Spinal cord (tissue), 10 donors: ENCODE results near the gene SMAD6. TPM values are rescaled to one million over a fixed set of nuclear protein-coding genes. Genes with fewer than 3 reads are reported as not detected.

Experiments used
- DNase-seq, 6 donors: peaks; one replicate each; pipeline versions ENCODE4 v3.0.0 to v3.0.0-alpha.2; 2013 to 2015; ENCODE audit warnings: low spot score in 6 of 6, low read depth in 4 of 6
- H3K27ac ChIP-seq: one replicate; pipeline ENCODE4 v1.5.1; 2013; ENCODE audit warnings: low read depth, low read length, control low read depth
- H3K27me3 ChIP-seq: one replicate; pipeline ENCODE4 v1.6.1; 2013; ENCODE audit warnings: low read length; ENCODE audit not compliant: control insufficient read depth, insufficient read depth
- H3K36me3 ChIP-seq: one replicate; pipeline ENCODE4 v1.6.1; 2013; ENCODE audit warnings: low read length; ENCODE audit not compliant: control insufficient read depth, insufficient read depth
- H3K4me1 ChIP-seq: one replicate; pipeline ENCODE4 v1.6.1; 2013; ENCODE audit warnings: low read length; ENCODE audit not compliant: control insufficient read depth, insufficient read depth
- H3K4me3 ChIP-seq: one replicate; pipeline ENCODE4 v1.5.1; 2013; ENCODE audit warnings: low read depth, low read length, control low read depth
- H3K9me3 ChIP-seq: one replicate; pipeline ENCODE4 v1.6.1; 2013; ENCODE audit warnings: low read length; ENCODE audit not compliant: control insufficient read depth, insufficient read depth
- WGBS: methylation state at CpG from one replicate; pipeline ENCODE4 v1.1.5; 2013; ENCODE audit warnings: missing lambda C conversion rate; ENCODE audit not compliant: insufficient coverage; 5-methylcytosine and 5-hydroxymethylcytosine counted together
- polyA plus RNA-seq, 2 donors: library from polyadenylated mRNA; unstranded; fragments of 120-200 nt; gene quantifications; one replicate each; pipeline ENCODE4 v1.2.1, GENCODE V29; 2013; ENCODE audit not compliant: insufficient read length in 2 of 2
- total RNA-seq, 2 donors: library from RNA; depleted of rRNA in 1 of 2; stranded (reverse); fragments of 120-200 nt in 1 of 2; fragments of >200 nt in 1 of 2; gene quantifications; one replicate each; pipeline versions ENCODE4 v1.2.3 to v1.2.4, GENCODE V29; 2013 to 2014
- donor health status: healthy.

Gene SMAD6
- total and polyA plus RNA-seq, 4 donors: 7.7 to 22.0 (median 10.3) TPM

DNA sequence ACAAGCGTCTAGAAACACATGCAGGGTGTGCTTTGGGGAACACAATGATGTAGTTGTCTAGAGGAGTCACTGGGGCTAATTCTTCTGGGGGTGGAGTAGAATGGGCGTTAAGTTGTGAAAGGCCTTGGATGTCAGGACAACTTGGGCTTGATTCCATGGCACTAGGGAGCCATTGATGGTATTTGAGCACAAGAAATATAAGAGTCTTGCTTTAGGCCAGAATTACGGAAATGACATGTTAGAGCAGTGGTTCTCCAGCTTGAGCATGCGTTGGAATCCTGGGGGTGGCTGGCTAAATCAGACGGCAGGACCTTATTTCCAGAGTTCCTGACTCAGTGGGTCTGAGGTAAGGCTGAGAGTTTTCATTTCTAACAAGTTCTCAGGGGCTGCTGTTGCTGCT, 29.2 kb upstream of the SMAD6 start:
- Histone ChIP-seq H3K27me3 (no peaks in the 10 kb centered on the region), H3K9me3 (peaks cover 3% of the 10 kb centered on the region), H3K27ac (no peak overlapping the region), H3K4me3 (no peak overlapping the region), H3K36me3 (no peaks in the 10 kb centered on the region), H3K4me1 (no peaks in the 10 kb centered on the region)
- WGBS: 65% methylated on average over 5 of the region's 5 CpGs
- DNase-seq: no peak

DNA sequence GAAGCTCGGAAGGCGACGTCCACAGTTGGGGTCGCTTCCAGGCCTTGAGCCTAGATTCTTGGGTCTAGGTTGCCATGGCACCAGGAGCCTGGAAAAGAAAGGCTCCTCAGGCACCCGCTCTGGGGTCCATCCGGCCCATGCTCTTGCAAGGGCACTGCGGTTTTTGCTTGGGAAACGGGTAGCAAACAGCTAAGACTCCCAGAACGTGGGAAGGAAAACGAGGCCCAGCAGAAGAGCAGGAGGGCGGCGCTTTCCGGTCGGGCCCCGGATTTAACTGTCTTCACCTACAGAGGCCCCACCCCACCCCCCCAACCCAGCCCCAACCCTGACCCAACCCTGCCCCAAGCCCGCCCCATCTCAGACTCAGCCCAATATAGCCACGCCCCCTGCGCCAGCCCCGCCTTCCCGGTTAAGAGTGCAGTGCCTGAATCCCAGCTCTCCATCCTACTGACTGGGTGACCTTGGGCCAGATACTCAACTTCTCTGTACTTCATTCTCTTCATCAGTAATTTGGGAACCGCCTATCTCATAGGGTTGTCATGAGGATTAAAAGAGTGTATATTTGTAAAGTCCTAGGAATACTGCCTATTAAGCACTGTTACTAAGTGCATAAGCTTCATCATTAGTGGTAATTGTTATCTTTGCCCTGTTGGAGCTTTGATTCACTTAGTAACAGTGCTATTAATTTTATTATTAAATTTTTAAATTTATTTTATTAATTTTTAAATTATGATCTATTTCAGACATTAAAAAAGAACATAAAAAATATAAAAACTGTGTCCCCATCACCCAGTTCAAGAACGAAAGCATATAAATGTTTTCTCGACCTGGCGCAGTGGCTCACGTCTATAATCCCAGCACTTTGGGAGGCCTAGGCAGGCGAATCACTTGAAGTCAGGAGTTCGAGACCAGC, 28.4 kb upstream of the SMAD6 start:
- DNase-seq: peak in 1 of 6 donors; percentile 27
- Histone ChIP-seq H3K27me3 (no peaks in the 10 kb centered on the region), H3K4me3 (no peak overlapping the region), H3K27ac (no peak overlapping the region), H3K9me3 (peaks cover 3% of the 10 kb centered on the region), H3K4me1 (no peaks in the 10 kb centered on the region), H3K36me3 (no peaks in the 10 kb centered on the region)
- 34% methylated on average over 23 of the region's 27 CpGs for WGBS

DNA sequence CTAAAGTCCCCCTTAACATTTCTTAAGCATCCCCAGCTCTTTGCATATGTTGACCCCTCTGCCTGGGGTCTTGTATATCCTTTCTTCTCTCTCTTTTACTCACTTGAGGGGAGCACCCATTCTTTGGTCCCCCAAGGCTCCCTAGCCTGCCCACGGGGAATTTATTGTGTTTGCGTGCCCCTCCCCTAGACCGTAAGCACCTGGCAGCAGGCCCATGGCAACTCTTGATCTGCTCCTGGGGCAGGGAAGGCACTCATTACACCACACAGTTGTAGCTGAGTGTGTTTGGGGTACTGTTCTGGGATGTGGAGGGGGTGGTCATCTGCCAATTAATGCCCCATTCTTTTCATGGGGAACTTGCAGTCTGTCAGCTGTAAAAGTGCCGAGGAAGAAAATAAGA, 27.3 kb upstream of the SMAD6 start:
- DNase-seq: no peak
- 100% methylated on average over 1 of the region's 4 CpGs for WGBS
- Histone ChIP-seq H3K4me3 (no peak overlapping the region), H3K9me3 (peaks cover 3% of the 10 kb centered on the region), H3K36me3 (no peaks in the 10 kb centered on the region), H3K27ac (no peak overlapping the region), H3K4me1 (peaks cover 5% of the 10 kb centered on the region), H3K27me3 (no peaks in the 10 kb centered on the region)

DNA sequence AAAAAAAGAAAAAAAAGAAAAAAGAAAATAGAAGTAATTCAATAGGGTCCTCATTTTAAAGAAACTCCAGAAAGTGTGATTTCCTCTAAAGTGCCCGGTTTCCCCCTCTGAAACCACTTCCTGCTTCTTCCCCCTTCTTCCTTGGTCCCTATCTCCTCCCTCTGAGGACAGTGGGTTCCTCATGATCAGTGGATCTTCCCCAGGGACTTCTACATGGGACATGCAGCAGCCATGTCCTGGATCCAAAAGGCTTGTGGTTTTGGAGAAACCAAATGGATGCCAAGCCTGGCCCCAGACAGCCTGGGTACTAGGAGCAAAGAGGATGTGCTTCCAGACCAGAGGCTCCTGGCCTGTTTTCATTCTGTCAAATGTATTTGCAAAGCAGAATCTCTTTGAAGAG, 26.6 kb upstream of the SMAD6 start:
- H3K27ac ChIP-seq: no peak overlapping the region
- DNase-seq: no peak
- H3K36me3 ChIP-seq: no peaks in the 10 kb centered on the region
- no peaks in the 10 kb centered on the region for H3K27me3 ChIP-seq
- WGBS: no CpG with 5 or more reads among the region's 1 CpG
- H3K4me3 ChIP-seq: no peak overlapping the region
- peaks cover 6% of the 10 kb centered on the region for H3K4me1 ChIP-seq
- H3K9me3 ChIP-seq: peaks cover 3% of the 10 kb centered on the region

DNA sequence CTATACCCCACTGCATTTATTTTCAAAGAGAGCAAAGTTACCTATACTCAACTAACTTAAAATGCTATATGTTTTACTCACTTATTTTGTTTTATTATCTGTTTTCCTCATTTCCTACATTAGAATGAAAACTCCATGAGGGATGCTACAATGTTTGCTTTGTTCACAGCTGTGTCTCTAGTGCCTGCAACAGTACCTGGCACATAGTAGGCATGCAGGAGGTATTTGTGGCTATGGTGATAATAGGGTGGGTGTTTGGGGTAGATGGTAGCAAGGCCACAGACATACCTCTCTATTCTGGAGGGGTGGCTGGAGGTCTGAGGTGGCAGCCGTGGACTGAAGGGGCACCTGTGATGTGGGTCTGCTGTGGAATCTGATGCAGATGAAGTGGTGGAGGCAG, 24.7 kb upstream of the SMAD6 start:
- H3K27me3 ChIP-seq: no peaks in the 10 kb centered on the region
- WGBS: 91% methylated on average over 1 of the region's 1 CpG

DNA sequence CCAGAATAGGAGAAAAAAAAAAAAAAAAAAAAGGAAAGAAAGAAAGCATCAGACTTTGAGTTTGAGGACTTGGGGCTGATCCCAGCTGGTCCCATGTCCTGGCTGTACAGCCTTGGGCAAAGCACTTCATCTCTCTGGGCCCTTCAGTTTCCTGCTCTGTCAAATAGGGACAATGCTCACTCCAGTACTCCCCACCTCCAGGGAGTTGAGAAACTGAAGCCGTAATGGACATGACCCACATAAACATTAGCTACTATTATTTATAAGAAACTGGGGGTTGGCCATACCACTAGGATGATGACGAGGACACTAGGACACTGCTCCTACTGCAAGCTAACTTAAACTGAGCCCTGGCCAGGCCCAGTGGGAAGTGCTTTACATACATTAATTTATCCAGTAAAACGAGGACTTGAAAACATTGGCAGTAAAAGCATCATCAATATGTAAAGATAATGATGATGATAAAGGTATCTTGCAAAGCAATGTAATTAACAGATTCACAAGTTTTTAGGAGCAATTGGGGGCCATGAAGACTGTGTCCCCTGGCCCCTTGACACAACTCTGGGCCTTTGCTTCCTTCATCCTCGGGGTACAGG, 22.9 kb upstream of the SMAD6 start:
- WGBS: 20% methylated on average over 1 of the region's 4 CpGs
- H3K27ac ChIP-seq: no peak overlapping the region
- H3K27me3 ChIP-seq: no peaks in the 10 kb centered on the region
- H3K36me3 ChIP-seq: no peaks in the 10 kb centered on the region
- H3K9me3 ChIP-seq: peaks cover 1% of the 10 kb centered on the region
- no peak for DNase-seq
- peaks cover 6% of the 10 kb centered on the region for H3K4me1 ChIP-seq
- no peak overlapping the region for H3K4me3 ChIP-seq

More for the DNA sequence above, 24.7 kb upstream of the SMAD6 start:
- H3K4me3 ChIP-seq: no peak overlapping the region
- H3K27ac ChIP-seq: no peak overlapping the region
- H3K4me1 ChIP-seq: peaks cover 6% of the 10 kb centered on the region
- H3K36me3 ChIP-seq: no peaks in the 10 kb centered on the region
- DNase-seq: no peak
- H3K9me3 ChIP-seq: peaks cover under 1% of the 10 kb centered on the region

DNA sequence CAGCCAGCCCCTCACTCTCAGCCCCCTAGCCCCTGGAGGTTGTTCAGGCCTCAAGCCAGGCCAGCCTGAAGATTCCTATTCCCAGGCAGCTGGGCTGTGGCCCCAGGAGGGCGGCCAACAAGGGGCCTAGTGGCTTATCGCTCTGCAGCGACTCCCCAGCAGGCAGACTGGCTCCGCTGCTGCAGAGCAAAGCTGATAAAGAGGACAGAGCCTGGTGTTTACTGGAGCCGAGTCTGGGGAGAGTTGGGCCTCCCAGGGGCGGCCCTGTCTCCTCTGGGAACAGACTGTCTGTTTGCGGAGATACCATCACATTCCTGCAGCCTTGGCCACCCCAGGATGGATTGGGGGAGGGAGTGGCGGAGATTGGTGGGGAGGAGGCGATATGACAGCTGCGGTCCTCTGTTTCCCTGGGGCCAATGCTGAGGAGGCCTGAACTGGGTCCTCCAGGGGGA, 22.4 kb upstream of the SMAD6 start:
- DNase-seq: no peak
- Histone ChIP-seq H3K36me3 (no peaks in the 10 kb centered on the region), H3K4me1 (peaks cover 6% of the 10 kb centered on the region), H3K27me3 (no peaks in the 10 kb centered on the region), H3K4me3 (no peak overlapping the region), H3K27ac (no peak overlapping the region), H3K9me3 (peaks cover 1% of the 10 kb centered on the region)
- 38% methylated on average over 6 of the region's 10 CpGs for WGBS

DNA sequence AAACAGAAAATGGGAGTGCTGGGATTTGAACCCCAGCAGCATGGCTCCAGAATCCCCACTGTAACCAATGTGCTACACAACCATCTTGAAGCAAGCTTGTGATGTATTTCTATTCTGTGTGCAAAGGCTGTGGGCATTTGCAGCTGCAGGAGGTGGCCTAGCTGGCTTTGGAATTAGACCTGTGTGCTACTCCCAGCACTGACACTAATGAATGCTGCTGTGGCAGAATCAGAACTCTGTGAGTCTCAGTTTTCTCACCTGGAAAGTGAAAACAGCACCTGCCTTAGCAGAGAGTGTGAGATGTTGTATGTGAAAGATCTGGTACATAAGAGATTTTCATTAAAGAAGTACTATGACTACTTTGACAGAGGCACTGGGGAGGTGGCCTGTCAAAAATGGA, 21.5 kb upstream of the SMAD6 start:
- no peak overlapping the region for H3K27ac ChIP-seq
- no peaks in the 10 kb centered on the region for H3K27me3 ChIP-seq
- peaks cover 6% of the 10 kb centered on the region for H3K4me1 ChIP-seq
- DNase-seq: no peak
- peaks cover 1% of the 10 kb centered on the region for H3K9me3 ChIP-seq
- no peaks in the 10 kb centered on the region for H3K36me3 ChIP-seq
- H3K4me3 ChIP-seq: no peak overlapping the region

DNA sequence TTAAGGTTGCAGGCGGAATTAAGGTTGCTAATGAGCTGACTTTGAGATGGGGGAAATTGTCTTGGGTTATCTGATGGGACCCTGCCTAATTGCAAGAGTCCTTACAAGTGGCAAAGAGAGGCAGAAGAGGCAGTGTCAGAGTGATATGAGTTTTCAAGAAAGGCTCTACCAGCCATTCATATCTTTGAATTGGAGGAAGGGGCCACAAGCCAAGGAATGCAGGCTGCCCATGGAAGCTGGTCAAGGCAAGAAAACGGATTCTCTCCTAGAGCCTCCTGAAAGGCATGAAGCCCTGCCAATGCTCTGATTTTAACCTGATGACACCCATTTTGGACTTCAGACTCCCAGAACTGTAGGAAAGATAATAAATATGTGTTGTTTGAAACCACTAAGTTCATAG, 20.6 kb upstream of the SMAD6 start:
- Histone ChIP-seq H3K27me3 (no peaks in the 10 kb centered on the region), H3K9me3 (peaks cover 1% of the 10 kb centered on the region), H3K36me3 (no peaks in the 10 kb centered on the region), H3K27ac (no peak overlapping the region), H3K4me3 (no peak overlapping the region), H3K4me1 (peaks cover 6% of the 10 kb centered on the region)
- DNase-seq: no peak
- WGBS: 94% methylated on average over 1 of the region's 2 CpGs

DNA sequence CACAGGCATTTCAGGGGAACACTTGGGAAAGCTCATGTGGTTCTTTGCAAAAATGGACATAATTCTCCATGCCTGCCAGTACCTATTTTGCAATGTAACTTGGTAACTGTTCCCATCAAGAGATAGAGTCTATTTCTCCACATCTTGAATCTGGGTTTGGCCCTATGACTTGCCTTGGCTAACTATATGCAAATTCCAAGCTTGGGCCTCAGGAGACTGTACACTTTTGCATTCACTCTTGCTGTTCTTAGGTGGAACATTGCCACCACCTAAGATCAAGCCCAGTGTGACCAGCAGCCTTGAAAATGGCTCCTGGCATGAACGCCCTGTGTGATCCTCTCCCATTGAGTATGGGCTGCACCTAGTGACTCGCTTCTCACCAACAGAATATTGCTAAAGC, 19.8 kb upstream of the SMAD6 start:
- WGBS: 94% methylated on average over 2 of the region's 2 CpGs
- no peak overlapping the region for H3K27ac ChIP-seq
- H3K4me1 ChIP-seq: peaks cover 6% of the 10 kb centered on the region
- H3K27me3 ChIP-seq: no peaks in the 10 kb centered on the region
- peaks cover 1% of the 10 kb centered on the region for H3K9me3 ChIP-seq
- no peak for DNase-seq
- H3K4me3 ChIP-seq: no peak overlapping the region
- no peaks in the 10 kb centered on the region for H3K36me3 ChIP-seq
